ENCODE measurements around the gene FLACC1. TPM values are rescaled to one million over a fixed set of nuclear protein-coding genes. Genes with fewer than 3 reads are reported as not detected.

FLACC1 gene
- total and polyA plus RNA-seq, 2 donors (not counting 1 experiment from before 2014, with no cell fraction given) = 1.5 to 5.0 TPM

DNA sequence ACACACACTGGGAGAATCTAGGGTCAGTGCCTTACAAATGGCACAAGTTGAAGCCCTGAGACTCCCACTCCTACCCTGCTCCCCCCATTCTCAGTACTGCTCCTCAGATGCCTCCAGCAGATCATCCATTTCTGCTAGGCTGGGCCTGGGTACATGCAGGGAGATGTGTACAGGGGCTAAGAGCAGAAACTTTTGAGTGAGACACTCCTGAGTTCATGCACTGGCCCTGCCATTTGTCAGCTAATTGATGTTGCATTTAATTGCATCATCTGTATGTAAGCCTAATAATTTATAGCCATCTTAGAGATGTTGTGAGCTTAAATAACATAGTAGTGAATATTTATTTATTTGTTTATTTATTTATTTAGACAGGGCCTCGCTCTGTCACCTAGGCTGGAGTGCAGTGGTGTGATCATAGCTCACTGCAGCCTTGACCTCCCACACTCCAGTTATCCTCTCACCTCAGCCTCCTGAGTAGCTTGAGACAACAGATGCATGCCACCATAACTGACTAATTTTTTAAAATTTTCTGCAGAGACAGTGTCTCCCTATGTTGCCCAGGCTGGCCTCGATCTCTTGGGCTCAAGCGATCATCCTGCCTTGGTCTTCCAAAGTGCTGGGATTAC is 101.6 kb downstream of the FLACC1 start:
- POLR2A ChIA-PET = no interaction called here
- Histone ChIP-seq H4K20me1 (ENCODE audit: control insufficient read depth, insufficient read depth, low read length, poor library complexity, severe bottlenecking) (no peaks in the 10 kb centered on the region), H3K79me2 (ENCODE audit: control insufficient read depth, insufficient read depth, low read length) (peaks cover 70% of the 10 kb centered on the region), H3K4me2 (replicated peaks; ENCODE audit: low read depth, low read length, poor library complexity, severe bottlenecking) (no peak overlapping the region), H3K4me1 (ENCODE audit: control insufficient read depth in 2 of 2, insufficient read depth in 2 of 2, low read length in 2 of 2) (peaks cover 55 to 85% of the 10 kb centered on the region in 2 donors), H3K4me3 (ENCODE audit: control extremely low read depth in 1 of 5, extremely low read depth in 1 of 5, insufficient read depth in 1 of 5, low read depth in 2 of 5, low read length in 4 of 5) (no peak overlapping the region), H3K27ac (ENCODE audit: low read length in 2 of 2) (peak overlapping the region; percentile 97 to 98), H3K9me3 (ENCODE audit: control extremely low read depth in 1 of 3, control insufficient read depth in 2 of 3, insufficient read depth in 1 of 3, low read length in 2 of 3) (no peaks in the 10 kb centered on the region), H3K27me3 (replicated peaks in 1 of 4; ENCODE audit: control extremely low read depth in 1 of 4, control insufficient read depth in 3 of 4, insufficient read depth in 4 of 4, low read length in 3 of 4) (no peaks in the 10 kb centered on the region), H3K9ac (ENCODE audit: low read length) (no peak overlapping the region), H2AFZ (ENCODE audit: insufficient read depth, low read depth, low read length, poor library complexity, severe bottlenecking) (no peak overlapping the region), H3K36me3 (replicated peaks in 1 of 2; ENCODE audit: control extremely low read depth in 1 of 2, control insufficient read depth in 1 of 2, extremely low read depth in 1 of 2, insufficient read depth in 2 of 2, low read length in 1 of 2) (no peaks in the 10 kb centered on the region)
- DNase-seq (no peak), ATAC-seq (ENCODE audit: low read depth) (no peak)
- Mint-ChIP-seq H3K27ac (peak overlapping the region; percentile 99), H3K4me3 (no peak overlapping the region), H3K9me3 (ENCODE audit: insufficient read depth) (no peaks in the 10 kb centered on the region), H3K4me1 (peaks cover 76% of the 10 kb centered on the region), H3K27me3 (no peaks in the 10 kb centered on the region)
- intact Hi-C loops (cut with micrococcal nuclease) = loop anchor here (5.0 kb wide), 1 partner anchor 527 kb away; the partner anchor contains the start of gene ALS2
- 100% methylated on average over 1 of the region's 3 CpGs for WGBS (ENCODE audit: insufficient coverage)
- TF ChIP-seq EZH2 (IDR thresholded peaks at IDR 0.05; ENCODE audit: borderline replicate concordance, insufficient read depth, low read depth, low read length, poor library complexity, severe bottlenecking) = no peak
- TF ChIP-seq, protein P1, sequence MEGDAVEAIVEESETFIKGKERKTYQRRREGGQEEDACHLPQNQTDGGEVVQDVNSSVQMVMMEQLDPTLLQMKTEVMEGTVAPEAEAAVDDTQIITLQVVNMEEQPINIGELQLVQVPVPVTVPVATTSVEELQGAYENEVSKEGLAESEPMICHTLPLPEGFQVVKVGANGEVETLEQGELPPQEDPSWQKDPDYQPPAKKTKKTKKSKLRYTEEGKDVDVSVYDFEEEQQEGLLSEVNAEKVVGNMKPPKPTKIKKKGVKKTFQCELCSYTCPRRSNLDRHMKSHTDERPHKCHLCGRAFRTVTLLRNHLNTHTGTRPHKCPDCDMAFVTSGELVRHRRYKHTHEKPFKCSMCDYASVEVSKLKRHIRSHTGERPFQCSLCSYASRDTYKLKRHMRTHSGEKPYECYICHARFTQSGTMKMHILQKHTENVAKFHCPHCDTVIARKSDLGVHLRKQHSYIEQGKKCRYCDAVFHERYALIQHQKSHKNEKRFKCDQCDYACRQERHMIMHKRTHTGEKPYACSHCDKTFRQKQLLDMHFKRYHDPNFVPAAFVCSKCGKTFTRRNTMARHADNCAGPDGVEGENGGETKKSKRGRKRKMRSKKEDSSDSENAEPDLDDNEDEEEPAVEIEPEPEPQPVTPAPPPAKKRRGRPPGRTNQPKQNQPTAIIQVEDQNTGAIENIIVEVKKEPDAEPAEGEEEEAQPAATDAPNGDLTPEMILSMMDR (IDR thresholded peaks at IDR 0.05) = no peak
- CTCF ChIA-PET = interaction anchor here (3.8 to 10.9 kb wide), 2 partner anchors 18 to 22 kb away, joined by 29 to 123 read pairs; no protein-coding TSS in a partner anchor

DNA sequence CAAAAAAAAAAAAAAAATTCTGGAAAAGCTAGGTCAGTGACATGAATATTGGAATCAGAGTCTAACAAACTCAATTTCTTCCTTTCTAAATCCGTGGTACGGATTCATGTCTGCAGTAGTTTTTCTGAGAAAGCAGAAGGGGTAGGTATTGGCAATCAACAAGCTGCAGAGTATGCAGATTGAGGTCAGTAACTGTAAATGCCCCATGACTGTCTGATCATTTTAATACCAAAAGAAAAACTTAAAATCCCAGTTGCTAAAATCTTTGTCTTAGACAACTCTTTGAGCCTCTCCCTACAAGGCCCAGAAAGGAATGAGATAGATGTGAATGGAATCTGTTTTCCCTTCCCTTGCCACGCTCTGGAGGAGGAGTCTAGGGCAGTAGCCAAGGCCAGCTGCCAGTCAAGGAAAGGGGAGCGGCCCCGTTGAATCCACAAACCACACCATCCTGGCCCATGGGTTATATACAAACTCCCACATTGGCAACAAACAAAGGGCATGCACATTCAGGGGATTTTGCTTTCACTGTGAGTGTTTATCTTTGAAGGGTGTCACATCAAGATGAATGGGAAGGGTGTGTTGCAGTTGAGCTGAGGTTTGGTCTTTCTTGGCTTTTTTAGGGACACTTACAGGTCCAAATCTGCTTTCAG is 102.9 kb downstream of the FLACC1 start:
- no peak overlapping the region for H3K9ac ChIP-seq (ENCODE audit: low read length)
- no peak overlapping the region for H3K4me2 ChIP-seq (replicated peaks; ENCODE audit: low read depth, low read length, poor library complexity, severe bottlenecking)
- no peaks in the 10 kb centered on the region for H3K9me3 ChIP-seq (ENCODE audit: control extremely low read depth in 1 of 3, control insufficient read depth in 2 of 3, insufficient read depth in 1 of 3, low read length in 2 of 3)
- H3K36me3 ChIP-seq (replicated peaks in 1 of 2; ENCODE audit: control extremely low read depth in 1 of 2, control insufficient read depth in 1 of 2, extremely low read depth in 1 of 2, insufficient read depth in 2 of 2, low read length in 1 of 2) = peaks cover 0 to 3% of the 10 kb centered on the region in 2 experiments
- H2AFZ ChIP-seq (ENCODE audit: insufficient read depth, low read depth, low read length, poor library complexity, severe bottlenecking) = no peak overlapping the region
- Mint-ChIP-seq H3K9me3 (ENCODE audit: insufficient read depth) (no peaks in the 10 kb centered on the region), H3K27ac (peak overlapping the region; percentile 77), H3K27me3 (no peaks in the 10 kb centered on the region), H3K4me3 (no peak overlapping the region), H3K4me1 (peaks cover 77% of the 10 kb centered on the region)
- DNase-seq = no peak
- ATAC-seq (ENCODE audit: low read depth) = no peak
- no peak overlapping the region for H3K4me3 ChIP-seq (ENCODE audit: control extremely low read depth in 1 of 5, extremely low read depth in 1 of 5, insufficient read depth in 1 of 5, low read depth in 2 of 5, low read length in 4 of 5)
- H3K79me2 ChIP-seq (ENCODE audit: control insufficient read depth, insufficient read depth, low read length) = peaks cover 72% of the 10 kb centered on the region
- POLR2A ChIA-PET = interaction anchor here (0.6 to 0.8 kb wide), 4 partner anchors 8 to 765 kb away, joined by 3 to 6 read pairs (median 4); no protein-coding TSS in a partner anchor
- WGBS (ENCODE audit: insufficient coverage) = no CpG with 5 or more reads among the region's 5 CpGs
- CTCF ChIA-PET = interaction anchor here (0.7 to 10.9 kb wide), 6 partner anchors 12 to 370 kb away, joined by 3 to 123 read pairs (median 8); no protein-coding TSS in a partner anchor
- H3K4me1 ChIP-seq (ENCODE audit: control insufficient read depth in 2 of 2, insufficient read depth in 2 of 2, low read length in 2 of 2) = peaks cover 45 to 76% of the 10 kb centered on the region in 2 donors
- H3K27ac ChIP-seq (ENCODE audit: low read length in 2 of 2) = peak overlapping the region in 1 of 2 donors; percentile 87
- intact Hi-C loops (cut with micrococcal nuclease) = no loop called here
- no peaks in the 10 kb centered on the region for H4K20me1 ChIP-seq (ENCODE audit: control insufficient read depth, insufficient read depth, low read length, poor library complexity, severe bottlenecking)
- H3K27me3 ChIP-seq (replicated peaks in 1 of 4; ENCODE audit: control extremely low read depth in 1 of 4, control insufficient read depth in 3 of 4, insufficient read depth in 4 of 4, low read length in 3 of 4) = no peaks in the 10 kb centered on the region
- no peak for TF ChIP-seq EZH2 (IDR thresholded peaks at IDR 0.05; ENCODE audit: borderline replicate concordance, insufficient read depth, low read depth, low read length, poor library complexity, severe bottlenecking)
- TF ChIP-seq, protein P1 (IDR thresholded peaks at IDR 0.05) = no peak

All from B cell (primary cell).